ENCODE measurements around the gene THSD7B.

GRCh38 chr2:137348301-137348700, 583.0 kb downstream of the THSD7B start:
- TF ChIP-seq POLR2A (IDR thresholded peaks at IDR 0.05) (no peak), CTCF (IDR thresholded peaks at IDR 0.05) (no peak)
